MG63 (cell line): Measurements from ENCODE around the gene GRIK1. TPM values are rescaled to one million over a fixed set of nuclear protein-coding genes. Genes with fewer than 3 reads are reported as not detected.
A peak's percentile ranks its signal among the peaks of the same experiment; 100 is the strongest.

ENCODE experiments used
- DNase-seq: peaks from one replicate; pipeline ENCODE4 v3.0.0-alpha.2; 2020
- H3K27me3 ChIP-seq: fragments of 250-450 bp; sonication (Bioruptor Pico); 2 replicates; pipeline ENCODE4 v1.5.1; 2020; ENCODE audit warnings: mild to moderate bottlenecking, moderate library complexity
- H3K36me3 ChIP-seq: fragments of 250-450 bp; sonication (Bioruptor Pico); 2 replicates; pipeline ENCODE4 v1.5.1; 2020; ENCODE audit warnings: mild to moderate bottlenecking, moderate library complexity
- H3K4me3 ChIP-seq: fragments of 250-450 bp; sonication (Bioruptor Pico); 2 replicates; pipeline ENCODE4 v1.5.1; 2020; ENCODE audit warnings: mild to moderate bottlenecking, moderate library complexity
- H3K9me3 ChIP-seq: fragments of 250-450 bp; sonication (Bioruptor Pico); 2 replicates; pipeline ENCODE4 v1.5.1; 2020; ENCODE audit warnings: mild to moderate bottlenecking, moderate library complexity
- total RNA-seq: library from RNA; depleted of rRNA; stranded (reverse); fragments of >200 nt; shearing (Covaris generic); gene quantifications from 2 replicates; pipeline ENCODE4 v1.2.3, GENCODE V29; 2014; ENCODE audit warnings: low replicate concordance

Gene GRIK1
- total RNA-seq, 1 experiment from 2014 or later = not detected

GRCh38 chr21:29777160-29777559 is 162.6 kb downstream of the GRIK1 start:
- DNase-seq = no peak
- H3K4me3 ChIP-seq = no peak overlapping the region
- no peaks in the 10 kb centered on the region for H3K27me3 ChIP-seq
- H3K9me3 ChIP-seq = no peaks in the 10 kb centered on the region
- no peaks in the 10 kb centered on the region for H3K36me3 ChIP-seq

GRCh38 chr21:29775462-29775861 is 164.3 kb downstream of the GRIK1 start:
- no peak for DNase-seq
- H3K27me3 ChIP-seq = no peaks in the 10 kb centered on the region
- H3K4me3 ChIP-seq = no peak overlapping the region
- no peaks in the 10 kb centered on the region for H3K9me3 ChIP-seq
- H3K36me3 ChIP-seq = no peaks in the 10 kb centered on the region

- DNase-seq = peak; percentile 19
- Histone ChIP-seq H3K4me3 (no peak overlapping the region), H3K36me3 (no peaks in the 10 kb centered on the region), H3K9me3 (no peaks in the 10 kb centered on the region), H3K27me3 (no peaks in the 10 kb centered on the region)
These were observed 168.2 kb downstream of the GRIK1 start for GRCh38 chr21:29771491-29772066.

- DNase-seq = peak; percentile 25
- Histone ChIP-seq H3K36me3 (no peaks in the 10 kb centered on the region), H3K9me3 (no peaks in the 10 kb centered on the region), H3K27me3 (no peaks in the 10 kb centered on the region), H3K4me3 (no peak overlapping the region)
These were observed 176.1 kb downstream of the GRIK1 start for GRCh38 chr21:29763674-29764073.

GRCh38 chr21:29762570-29763082 is 177.2 kb downstream of the GRIK1 start:
- Histone ChIP-seq H3K27me3 (no peaks in the 10 kb centered on the region), H3K4me3 (no peak overlapping the region), H3K36me3 (no peaks in the 10 kb centered on the region), H3K9me3 (no peaks in the 10 kb centered on the region)
- no peak for DNase-seq

GRCh38 chr21:29753216-29753615 is 186.6 kb downstream of the GRIK1 start:
- H3K4me3 ChIP-seq = no peak overlapping the region
- no peaks in the 10 kb centered on the region for H3K36me3 ChIP-seq
- no peaks in the 10 kb centered on the region for H3K9me3 ChIP-seq
- no peaks in the 10 kb centered on the region for H3K27me3 ChIP-seq
- DNase-seq = no peak

- no peak overlapping the region for H3K4me3 ChIP-seq
- no peaks in the 10 kb centered on the region for H3K9me3 ChIP-seq
- no peaks in the 10 kb centered on the region for H3K27me3 ChIP-seq
- H3K36me3 ChIP-seq = no peaks in the 10 kb centered on the region
- DNase-seq = no peak
These were observed 188.2 kb downstream of the GRIK1 start for GRCh38 chr21:29751473-29752185.

GRCh38 chr21:29749957-29750356 is 189.8 kb downstream of the GRIK1 start:
- H3K9me3 ChIP-seq = no peaks in the 10 kb centered on the region
- no peak for DNase-seq
- no peaks in the 10 kb centered on the region for H3K27me3 ChIP-seq
- no peak overlapping the region for H3K4me3 ChIP-seq
- no peaks in the 10 kb centered on the region for H3K36me3 ChIP-seq

- no peak for DNase-seq
- H3K4me3 ChIP-seq = no peak overlapping the region
- no peaks in the 10 kb centered on the region for H3K36me3 ChIP-seq
- no peaks in the 10 kb centered on the region for H3K9me3 ChIP-seq
- H3K27me3 ChIP-seq = no peaks in the 10 kb centered on the region
These were observed 190.6 kb downstream of the GRIK1 start for GRCh38 chr21:29749223-29749622.

GRCh38 chr21:29748391-29749167 is 191.2 kb downstream of the GRIK1 start:
- Histone ChIP-seq H3K4me3 (no peak overlapping the region), H3K36me3 (no peaks in the 10 kb centered on the region), H3K27me3 (no peaks in the 10 kb centered on the region), H3K9me3 (no peaks in the 10 kb centered on the region)
- DNase-seq = no peak

- Histone ChIP-seq H3K9me3 (no peaks in the 10 kb centered on the region), H3K36me3 (no peaks in the 10 kb centered on the region), H3K4me3 (no peak overlapping the region), H3K27me3 (no peaks in the 10 kb centered on the region)
- no peak for DNase-seq
These were observed 198.0 kb downstream of the GRIK1 start for GRCh38 chr21:29741761-29742160.

- DNase-seq = no peak
- H3K4me3 ChIP-seq = no peak overlapping the region
- no peaks in the 10 kb centered on the region for H3K36me3 ChIP-seq
- H3K9me3 ChIP-seq = no peaks in the 10 kb centered on the region
- no peaks in the 10 kb centered on the region for H3K27me3 ChIP-seq
These were observed 200.6 kb downstream of the GRIK1 start for GRCh38 chr21:29739176-29739575.

GRCh38 chr21:29738730-29739129 is 201.1 kb downstream of the GRIK1 start:
- no peaks in the 10 kb centered on the region for H3K9me3 ChIP-seq
- no peak overlapping the region for H3K4me3 ChIP-seq
- no peaks in the 10 kb centered on the region for H3K27me3 ChIP-seq
- DNase-seq = no peak
- H3K36me3 ChIP-seq = no peaks in the 10 kb centered on the region

- no peaks in the 10 kb centered on the region for H3K27me3 ChIP-seq
- no peak for DNase-seq
- H3K4me3 ChIP-seq = no peak overlapping the region
- no peaks in the 10 kb centered on the region for H3K36me3 ChIP-seq
- no peaks in the 10 kb centered on the region for H3K9me3 ChIP-seq
These were observed 202.6 kb downstream of the GRIK1 start for GRCh38 chr21:29737186-29737585.

- no peaks in the 10 kb centered on the region for H3K9me3 ChIP-seq
- no peaks in the 10 kb centered on the region for H3K27me3 ChIP-seq
- H3K36me3 ChIP-seq = no peaks in the 10 kb centered on the region
- DNase-seq = no peak
- no peak overlapping the region for H3K4me3 ChIP-seq
These were observed 209.5 kb downstream of the GRIK1 start for GRCh38 chr21:29730281-29730680.

GRCh38 chr21:29726044-29726443 is 213.8 kb downstream of the GRIK1 start:
- H3K4me3 ChIP-seq = no peak overlapping the region
- no peaks in the 10 kb centered on the region for H3K36me3 ChIP-seq
- no peaks in the 10 kb centered on the region for H3K27me3 ChIP-seq
- no peak for DNase-seq
- H3K9me3 ChIP-seq = no peaks in the 10 kb centered on the region

GRCh38 chr21:29725025-29725736 is 214.6 kb downstream of the GRIK1 start:
- no peak overlapping the region for H3K4me3 ChIP-seq
- DNase-seq = no peak
- no peaks in the 10 kb centered on the region for H3K36me3 ChIP-seq
- H3K27me3 ChIP-seq = no peaks in the 10 kb centered on the region
- no peaks in the 10 kb centered on the region for H3K9me3 ChIP-seq
